H1 (cell line): Measurements from ENCODE around the gene RASAL1. TPM values are rescaled to one million over a fixed set of nuclear protein-coding genes. Genes with fewer than 3 reads are reported as not detected.

Experiments used
- CTCF ChIA-PET: fragments of 300-600 bp; sonication (Branson Sonifier 250); formaldehyde crosslinking; loops from one replicate; lab custom pipeline; 2021; ENCODE audit not compliant: partially characterized antibody; lab: Charles Lee
- POLR2A ChIA-PET: fragments of 300-600 bp; sonication (Branson Sonifier 250); formaldehyde crosslinking; loops from one replicate; lab custom pipeline; 2021; ENCODE audit warnings: inconsistent platforms; ENCODE audit not compliant: partially characterized antibody; lab: Charles Lee
- DNase-seq, 2 experiments: peaks; one replicate each; pipeline versions ENCODE4 v3.0.0 to v3.0.0-alpha.2; 2010 to 2022; ENCODE audit warnings: low spot score in 2 of 2, low read depth in 1 of 2, mixed read lengths in 1 of 2
- FAIRE-seq: peaks from 2 replicates; lab custom pipeline; 2011; peaks lifted over from hg19 to GRCh38; lab: Jason Lieb, UNC
- H2AFZ ChIP-seq: 2 replicates; pipeline ENCODE4 v1.8.1; 2012; ENCODE audit warnings: low read length, inconsistent platforms
- H2AK5ac ChIP-seq: 2 replicates; pipeline ENCODE4 v1.6.1; 2013; ENCODE audit warnings: low read depth, low read length
- H2BK120ac ChIP-seq: replicated peaks from 2 replicates; pipeline ENCODE3; 2013; ENCODE audit warnings: low read depth, low read length, inconsistent platforms
- H2BK12ac ChIP-seq: 2 replicates; pipeline ENCODE4 v1.6.1; 2013; ENCODE audit warnings: low read depth, low read length
- H2BK15ac ChIP-seq: 2 replicates; pipeline ENCODE4 v1.6.1; 2013; ENCODE audit warnings: low read length
- H2BK20ac ChIP-seq: 2 replicates; pipeline ENCODE4 v1.6.1; 2013; ENCODE audit warnings: low read length
- H2BK5ac ChIP-seq: 2 replicates; pipeline ENCODE4 v1.6.1; 2013; ENCODE audit warnings: low read depth, low read length
- H3K14ac ChIP-seq: 2 replicates; pipeline ENCODE4 v1.6.1; 2013; ENCODE audit warnings: inconsistent platforms; ENCODE audit not compliant: insufficient read length
- H3K18ac ChIP-seq: 2 replicates; pipeline ENCODE4 v1.6.1; 2013; ENCODE audit warnings: low read length; ENCODE audit errors: extremely low read depth
- H3K23ac ChIP-seq: 2 replicates; pipeline ENCODE4 v1.6.1; 2013; ENCODE audit warnings: inconsistent platforms; ENCODE audit not compliant: insufficient read length
- H3K23me2 ChIP-seq: 2 replicates; pipeline ENCODE4 v1.6.1; 2013; ENCODE audit warnings: low read depth, low read length
- H3K27ac ChIP-seq: 2 replicates; pipeline ENCODE4 v1.6.1; 2011; ENCODE audit warnings: low read depth, low read length, inconsistent platforms
- H3K27me3 ChIP-seq, 4 experiments: replicated peaks in 1 of 4; 1 replicate in 1 of 4; 2 replicates in 3 of 4; pipeline versions ENCODE4 v1.6.1 to v1.8.1; 2011 to 2013; ENCODE audit warnings: low read length in 3 of 4, mild to moderate bottlenecking in 3 of 4, inconsistent platforms in 2 of 4, mixed read lengths in 2 of 4, moderate library complexity in 1 of 4; ENCODE audit not compliant: control insufficient read depth in 3 of 4, insufficient read depth in 3 of 4; ENCODE audit errors: extremely low read depth in 1 of 4
- H3K36me3 ChIP-seq, 4 experiments: 2 replicates each; pipeline versions ENCODE4 v1.6.1 to v1.8.1; 2011 to 2013; ENCODE audit warnings: mild to moderate bottlenecking in 4 of 4, low read length in 3 of 4, moderate library complexity in 2 of 4, control low read depth in 1 of 4, inconsistent platforms in 1 of 4; ENCODE audit not compliant: insufficient read depth in 4 of 4, control insufficient read depth in 2 of 4
- H3K4ac ChIP-seq: replicated peaks from 2 replicates; pipeline ENCODE3; 2013; ENCODE audit warnings: low read length, low read depth, mixed read lengths, inconsistent platforms; ENCODE audit not compliant: insufficient read length
- H3K4me1 ChIP-seq, 4 experiments: replicated peaks in 1 of 4; 1 replicate in 1 of 4; 2 replicates in 3 of 4; pipeline versions ENCODE4 v1.6.1 to v1.8.1; 2011 to 2013; ENCODE audit warnings: low read length in 3 of 4, inconsistent platforms in 2 of 4, mixed read lengths in 1 of 4; ENCODE audit not compliant: insufficient read depth in 4 of 4, control insufficient read depth in 3 of 4
- H3K4me2 ChIP-seq, 2 experiments: 2 replicates each; pipeline versions ENCODE4 v1.6.1 to v1.8.1; 2011 to 2013; ENCODE audit warnings: low read depth in 2 of 2, low read length in 2 of 2, control low read depth in 1 of 2, inconsistent platforms in 1 of 2, mild to moderate bottlenecking in 1 of 2; ENCODE audit not compliant: insufficient read depth in 1 of 2
- H3K4me3 ChIP-seq, 4 experiments: fragments of 200-600, 300-600 bp in 1 of 4; sonication (generic), shearing (Covaris generic), sonication (Bioruptor Twin) in 1 of 4; 2 replicates each; pipeline versions ENCODE4 v1.5.1 to v1.8.1; 2011 to 2016; ENCODE audit warnings: low read length in 4 of 4, low read depth in 3 of 4, control low read depth in 2 of 4, inconsistent platforms in 2 of 4, mild to moderate bottlenecking in 2 of 4, mixed read lengths in 1 of 4, moderate library complexity in 1 of 4; ENCODE audit not compliant: insufficient read depth in 2 of 4; ENCODE audit errors: extremely low read depth in 1 of 4
- H3K56ac ChIP-seq: replicated peaks from 2 replicates; pipeline ENCODE3; 2013; ENCODE audit warnings: low read depth, mild to moderate bottlenecking, mixed read lengths, low read length, inconsistent platforms; ENCODE audit not compliant: insufficient read length
- H3K79me1 ChIP-seq: 2 replicates; pipeline ENCODE4 v1.6.1; 2013; ENCODE audit warnings: low read depth, low read length, control low read depth
- H3K79me2 ChIP-seq, 2 experiments: 2 replicates each; pipeline versions ENCODE4 v1.6.1 to v1.8.1; 2012 to 2013; ENCODE audit warnings: low read length in 2 of 2, mild to moderate bottlenecking in 2 of 2, inconsistent platforms in 1 of 2; ENCODE audit not compliant: insufficient read depth in 2 of 2, control insufficient read depth in 1 of 2
- H3K9ac ChIP-seq, 4 experiments: replicated peaks in 1 of 4; 1 replicate in 1 of 4; 2 replicates in 3 of 4; pipeline versions ENCODE4 v1.6.1 to v1.8.1; 2011 to 2013; ENCODE audit warnings: low read depth in 3 of 4, low read length in 3 of 4, control low read depth in 2 of 4, mild to moderate bottlenecking in 2 of 4, moderate library complexity in 2 of 4, inconsistent platforms in 1 of 4; ENCODE audit errors: extremely low read depth in 1 of 4
- H3K9me3 ChIP-seq, 2 experiments: 2 replicates each; pipeline versions ENCODE4 v1.6.1 to v1.8.1; 2012 to 2013; ENCODE audit warnings: mild to moderate bottlenecking in 2 of 2, moderate library complexity in 2 of 2, control low read depth in 1 of 2, inconsistent platforms in 1 of 2, low read depth in 1 of 2, low read length in 1 of 2, mixed read lengths in 1 of 2; ENCODE audit not compliant: insufficient read depth in 2 of 2
- H4K20me1 ChIP-seq, 2 experiments: replicated peaks in 1 of 2; 2 replicates each; pipeline versions ENCODE3 to v1.8.1; 2011 to 2013; ENCODE audit warnings: inconsistent platforms in 2 of 2, low read length in 2 of 2, mild to moderate bottlenecking in 1 of 2; ENCODE audit not compliant: insufficient read depth in 2 of 2, control insufficient read depth in 1 of 2
- H4K5ac ChIP-seq: 2 replicates; pipeline ENCODE4 v1.6.1; 2013; ENCODE audit warnings: low read length, low read depth, mixed read lengths, inconsistent platforms; ENCODE audit not compliant: insufficient read length
- H4K8ac ChIP-seq: 2 replicates; pipeline ENCODE4 v1.8.0; 2013; ENCODE audit warnings: mild to moderate bottlenecking, moderate library complexity, low read length, inconsistent platforms; ENCODE audit not compliant: insufficient read depth; ENCODE audit errors: extremely low read depth
- H4K91ac ChIP-seq: replicated peaks from 2 replicates; pipeline ENCODE3; 2013; ENCODE audit warnings: low read length, mixed read lengths, inconsistent platforms; ENCODE audit not compliant: insufficient read length
- EZH2 ChIP-seq: fragments of 200-600 bp; sonication (generic); IDR thresholded peaks from 2 replicates; pipeline ENCODE4 v1.7.1; 2012; ENCODE audit warnings: low read depth, mild to moderate bottlenecking, moderate library complexity, low read length, inconsistent platforms; ENCODE audit not compliant: severe bottlenecking
- GTF2F1 ChIP-seq: IDR thresholded peaks from 2 replicates; pipeline ENCODE4 v1.6.1; 2012; ENCODE audit warnings: low read depth, low read length, improper control_type of control experiment, borderline replicate concordance
- HDAC2 ChIP-seq, 2 experiments: fragments of 300-600 bp in 1 of 2; sonication (generic) in 1 of 2; IDR thresholded peaks; 2 replicates each; pipeline ENCODE4 v1.6.1; 2011 to 2012; ENCODE audit warnings: low read depth in 2 of 2, low read length in 2 of 2, mild to moderate bottlenecking in 2 of 2, moderate library complexity in 2 of 2, borderline replicate concordance in 1 of 2, inconsistent platforms in 1 of 2
- JUN ChIP-seq: IDR thresholded peaks from 2 replicates; pipeline ENCODE4 v1.6.1; 2011; ENCODE audit warnings: low read depth, mild to moderate bottlenecking, improper control_type of control experiment, low read length
- KDM4A ChIP-seq: IDR thresholded peaks from one replicate; pipeline ENCODE4 v1.7.1; 2012; ENCODE audit warnings: low read depth, mild to moderate bottlenecking, moderate library complexity, low read length, inconsistent platforms; ENCODE audit not compliant: severe bottlenecking
- MAFK ChIP-seq: IDR thresholded peaks from 2 replicates; pipeline ENCODE4 v1.6.1; 2012; ENCODE audit warnings: low read depth, mild to moderate bottlenecking, improper control_type of control experiment, low read length
- NRF1 ChIP-seq: IDR thresholded peaks from 2 replicates; pipeline ENCODE4 v1.6.1; 2011; ENCODE audit warnings: mild to moderate bottlenecking, low read depth, low read length, improper control_type of control experiment
- TAF1 ChIP-seq: IDR thresholded peaks from 2 replicates; pipeline ENCODE4 v1.6.1; 2011; ENCODE audit warnings: mild to moderate bottlenecking, low read depth, low read length
- USF2 ChIP-seq: IDR thresholded peaks from 2 replicates; pipeline ENCODE4 v1.6.1; 2011; ENCODE audit warnings: low read length, improper control_type of control experiment
- YY1 ChIP-seq: IDR thresholded peaks from 2 replicates; pipeline ENCODE4 v1.6.1; 2011; ENCODE audit warnings: low read depth, mild to moderate bottlenecking, low read length
- WGBS, 2 experiments: shearing (Covaris generic) in 1 of 2; methylation state at CpG; one replicate each; pipeline versions ENCODE4 v1.1.6 to v1.1.7; 2013 to 2015; ENCODE audit warnings: low lambda C conversion rate in 2 of 2, mixed read lengths in 2 of 2, inconsistent platforms in 1 of 2, low coverage in 1 of 2, missing lambda C conversion rate in 1 of 2; ENCODE audit not compliant: insufficient replicate concordance in 2 of 2, insufficient coverage in 1 of 2, insufficient read length in 1 of 2; ENCODE audit errors: extremely low coverage in 1 of 2, missing lambda C conversion rate in 1 of 2; 5-methylcytosine and 5-hydroxymethylcytosine counted together
- polyA plus RNA-seq, 7 experiments: library from polyadenylated mRNA; depleted of rRNA in 3 of 7; stranded (reverse) in 5 of 7; unstranded in 2 of 7; fragments of >200 nt in 5 of 7; fragments of 200-250 nt in 2 of 7; gene quantifications; 1 replicate in 5 of 7; 2 replicates in 1 of 7; 4 replicates in 1 of 7; pipeline versions ENCODE4 v1.2.1 to v1.2.3, GENCODE V29; 2011 to 2013; ENCODE audit warnings: missing spikeins in 2 of 7, mixed read lengths in 2 of 7
- total RNA-seq: library from RNA; stranded (reverse); fragmentation: NEBNext Ultra II Directional; extraction: Animal tissue kit (Norgen Biotek cat#: 25700); gene quantifications from 2 replicates; pipeline ENCODE4 v1.2.1, GENCODE V29; 2021

Gene RASAL1
- total and polyA plus RNA-seq, 2 of the 8 experiments (the other 6 are each of a cell fraction or from before 2014, with no cell fraction given) = 3.7 to 5.0 TPM

DNA sequence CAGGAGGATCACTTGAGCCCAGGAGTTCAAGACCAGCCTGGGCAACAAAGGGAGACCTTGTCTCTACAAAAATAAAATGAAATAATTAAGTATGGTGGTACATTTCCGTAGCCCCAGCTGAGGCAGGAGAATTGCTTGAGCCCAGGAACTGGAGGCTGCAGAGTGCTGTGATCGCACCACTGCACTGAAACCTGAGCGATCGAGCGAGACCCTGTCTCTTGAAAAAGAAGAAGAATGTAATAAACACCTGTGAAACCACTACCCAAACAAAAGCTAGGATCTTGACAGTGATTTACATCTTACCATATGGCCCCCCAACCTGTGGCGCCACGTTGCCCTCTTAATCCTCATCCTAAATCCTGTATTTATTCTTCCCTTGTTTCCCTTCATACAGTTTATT lies 84.8 kb downstream of the RASAL1 start:
- no peak overlapping the region for H2BK12ac ChIP-seq
- no peak overlapping the region for H3K4me3 ChIP-seq
- FAIRE-seq (no peak), DNase-seq (no peak)
- H2AFZ ChIP-seq = no peak overlapping the region
- H2AK5ac ChIP-seq = no peak overlapping the region
- peaks cover 3% of the 10 kb centered on the region; the same call in 1 of the 2 replicates for H3K23me2 ChIP-seq
- H3K27me3 ChIP-seq = peaks cover 0 to 8% (median 6%) of the 10 kb centered on the region in 4 experiments; a peak in 6 of 7 replicates
- H3K4ac ChIP-seq = no peak overlapping the region
- WGBS, 2 experiments = 89% methylated on average over 7 of the region's 7 CpGs; no CpG with 5 or more reads in 1 of the 2 experiments
- no peak overlapping the region for H3K27ac ChIP-seq
- no peaks in the 10 kb centered on the region for H3K79me1 ChIP-seq
- H3K56ac ChIP-seq = no peak overlapping the region
- ChIA-PET POLR2A (no interaction called here), CTCF (interaction anchor here (0.8 to 8.3 kb wide), 17 partner anchors 10 to 400 kb away, joined by 3 to 139 read pairs (median 4); partner anchors contain the start of gene OAS2)
- H3K9me3 ChIP-seq = no peaks in the 10 kb centered on the region
- H3K79me2 ChIP-seq = no peaks in the 10 kb centered on the region
- no peak overlapping the region for H2BK5ac ChIP-seq
- TF ChIP-seq KDM4A (no peak), TAF1 (no peak), EZH2 (no peak), HDAC2 (IDR thresholded peaks at IDR 0.05; ENCODE audit: borderline replicate concordance in 1 of 2, low read depth in 2 of 2, low read length in 2 of 2) (no peak), JUN (no peak), MAFK (no peak), NRF1 (no peak), YY1 (no peak), USF2 (no peak), GTF2F1 (no peak)
- no peak overlapping the region for H3K23ac ChIP-seq
- no peaks in the 10 kb centered on the region; a peak in 2 of 7 replicates for H3K4me1 ChIP-seq
- H4K91ac ChIP-seq = no peak overlapping the region
- no peak overlapping the region for H2BK20ac ChIP-seq
- no peak overlapping the region for H3K9ac ChIP-seq
- H2BK120ac ChIP-seq = no peak overlapping the region
- H3K18ac ChIP-seq = no peak overlapping the region
- H4K5ac ChIP-seq = no peak overlapping the region
- H3K14ac ChIP-seq = no peak overlapping the region
- no peak overlapping the region for H4K8ac ChIP-seq
- H4K20me1 ChIP-seq = no peaks in the 10 kb centered on the region
- no peak overlapping the region for H2BK15ac ChIP-seq
- H3K36me3 ChIP-seq = no peaks in the 10 kb centered on the region
- H3K4me2 ChIP-seq = no peak overlapping the region
